DOHH2 (cell line): ENCODE data around the gene SAT2.
"Not testable (repeated sequence)": the region's sequence is repeated elsewhere in the genome, so short reads cannot be mapped to it uniquely, and the experiment has no call there.

Experiments used
- H3F3A ChIP-seq: fragments of 200-600 bp; sonication (generic), shearing (Covaris generic); 2 replicates; pipeline ENCODE4 v1.6.0; 2016; ENCODE audit warnings: antibody characterized with exemption, mild to moderate bottlenecking; ENCODE audit not compliant: control insufficient read depth, insufficient read depth
- H3K27ac ChIP-seq: fragments of 200-600 bp; sonication (generic); 2 replicates; pipeline ENCODE4 v1.5.1; 2014; ENCODE audit warnings: low read depth, mild to moderate bottlenecking, low read length, moderate library complexity
- H3K27me3 ChIP-seq: fragments of 200-600 bp; sonication (generic); 2 replicates; pipeline ENCODE4 v1.6.1; 2014; ENCODE audit warnings: mild to moderate bottlenecking, low read length, mixed read lengths; ENCODE audit not compliant: control insufficient read depth
- H3K36me3 ChIP-seq: fragments of 200-600 bp; sonication (generic); 2 replicates; pipeline ENCODE4 v1.6.1; 2014; ENCODE audit warnings: mild to moderate bottlenecking, low read length, moderate library complexity, mixed read lengths; ENCODE audit not compliant: control insufficient read depth
- H3K4me1 ChIP-seq: fragments of 200-600 bp; sonication (generic); 2 replicates; pipeline ENCODE4 v1.6.1; 2014; ENCODE audit warnings: mild to moderate bottlenecking, low read length, mixed read lengths; ENCODE audit not compliant: control insufficient read depth
- H3K4me2 ChIP-seq: fragments of 200-600 bp; sonication (generic); 2 replicates; pipeline ENCODE4 v1.6.0; 2014; ENCODE audit warnings: mild to moderate bottlenecking, low read length, moderate library complexity
- H3K4me3 ChIP-seq: fragments of 200-600 bp; sonication (generic); 2 replicates; pipeline ENCODE4 v1.5.1; 2014; ENCODE audit warnings: mild to moderate bottlenecking, low read length, mixed read lengths
- H3K79me2 ChIP-seq: fragments of 200-600 bp; sonication (generic); 2 replicates; pipeline ENCODE4 v1.6.1; 2014; ENCODE audit warnings: mild to moderate bottlenecking, low read length, mixed read lengths; ENCODE audit not compliant: control insufficient read depth
- H3K9me2 ChIP-seq: fragments of 200-600 bp; sonication (generic); replicated peaks from 2 replicates; pipeline ENCODE4 v1.6.1; 2014; ENCODE audit warnings: mild to moderate bottlenecking, low read length, mixed read lengths; ENCODE audit not compliant: control insufficient read depth
- H3K9me3 ChIP-seq: fragments of 200-600 bp; sonication (generic); 2 replicates; pipeline ENCODE4 v1.6.1; 2014; ENCODE audit warnings: antibody characterized with exemption, low read length, mixed read lengths; ENCODE audit not compliant: control insufficient read depth, insufficient read depth
- H4K20me1 ChIP-seq: fragments of 200-600 bp; sonication (generic); 2 replicates; pipeline ENCODE4 v1.6.0; 2014; ENCODE audit warnings: low read depth, mild to moderate bottlenecking, antibody characterized with exemption, low read length, moderate library complexity; ENCODE audit not compliant: control insufficient read depth, insufficient read depth
- CTCF ChIP-seq: fragments of 200-600 bp; sonication (generic); IDR thresholded peaks from one replicate; pipeline ENCODE4 v1.5.1; 2014; ENCODE audit warnings: antibody characterized with exemption, mild to moderate bottlenecking, low read depth, low read length; ENCODE audit not compliant: poor library complexity, severe bottlenecking
- EZH2phosphoT487 ChIP-seq: fragments of 200-600 bp; sonication (generic); IDR thresholded peaks from 2 replicates; pipeline ENCODE4 v1.6.1; 2017; ENCODE audit warnings: borderline replicate concordance, mild to moderate bottlenecking, antibody characterized with exemption, low read length, moderate library complexity, mixed read lengths

The SAT2 gene

GRCh38 chr17:7610641-7611040 lies 17.0 kb downstream of the SAT2 start:
- Histone ChIP-seq H3K36me3 (peaks cover 44% of the 10 kb centered on the region), H3K4me3 (no peak overlapping the region), H3K27me3 (no peaks in the 10 kb centered on the region), H3K9me2 (no peaks in the 10 kb centered on the region), H3K9me3 (no peaks in the 10 kb centered on the region), H3F3A (no peaks in the 10 kb centered on the region), H3K27ac (no peak overlapping the region), H4K20me1 (peaks cover 6% of the 10 kb centered on the region; the same call in 1 of the 2 replicates), H3K4me2 (no peak overlapping the region), H3K4me1 (peaks cover 23% of the 10 kb centered on the region), H3K79me2 (peaks cover 60% of the 10 kb centered on the region)
- TF ChIP-seq CTCF: no peak
- TF ChIP-seq EZH2phosphoT487: no peak

- H3K27ac ChIP-seq: no peak overlapping the region
- no peaks in the 10 kb centered on the region for H3K9me2 ChIP-seq
- H4K20me1 ChIP-seq: no peaks in the 10 kb centered on the region; the same call in 1 of the 2 replicates
- H3K4me3 ChIP-seq: no peak overlapping the region
- peaks cover 51% of the 10 kb centered on the region for H3K36me3 ChIP-seq
- no peaks in the 10 kb centered on the region for H3F3A ChIP-seq
- H3K9me3 ChIP-seq: no peaks in the 10 kb centered on the region
- no peaks in the 10 kb centered on the region for H3K27me3 ChIP-seq
- no peaks in the 10 kb centered on the region for H3K4me1 ChIP-seq
- H3K4me2 ChIP-seq: no peak overlapping the region
- no peak for TF ChIP-seq CTCF
- TF ChIP-seq EZH2phosphoT487: no peak
- peaks cover 29% of the 10 kb centered on the region for H3K79me2 ChIP-seq
Measured at GRCh38 chr17:7606280-7606679, 21.3 kb downstream of the SAT2 start.

- not testable (repeated sequence) for H3K79me2 ChIP-seq, H3K9me3 ChIP-seq, H3K4me3 ChIP-seq, H4K20me1 ChIP-seq, H3K9me2 ChIP-seq, H3F3A ChIP-seq, H3K4me1 ChIP-seq, H3K27me3 ChIP-seq, H3K27ac ChIP-seq, H3K4me2 ChIP-seq
- peaks cover 73% of the 10 kb centered on the region for H3K36me3 ChIP-seq
Measured at GRCh38 chr17:7597561-7597960, 30.1 kb downstream of the SAT2 start.

- H3K27ac ChIP-seq: no peak overlapping the region
- H3K36me3 ChIP-seq: peaks cover 82% of the 10 kb centered on the region
- no peaks in the 10 kb centered on the region for H3K79me2 ChIP-seq
- H3K4me1 ChIP-seq: no peaks in the 10 kb centered on the region
- no peaks in the 10 kb centered on the region for H3K9me3 ChIP-seq
- TF ChIP-seq CTCF (no peak), EZH2phosphoT487 (no peak)
- no peaks in the 10 kb centered on the region for H3K27me3 ChIP-seq
- H3F3A ChIP-seq: peaks cover 3% of the 10 kb centered on the region; the same call in 1 of the 2 replicates
- H3K4me3 ChIP-seq: no peak overlapping the region
- H3K4me2 ChIP-seq: no peak overlapping the region
- H4K20me1 ChIP-seq: no peaks in the 10 kb centered on the region
- H3K9me2 ChIP-seq: no peaks in the 10 kb centered on the region
Measured at GRCh38 chr17:7593296-7593695, 34.3 kb downstream of the SAT2 start.
